ENCODE measurements around the gene CYGB.

Gene CYGB

GRCh38 chr17:76557368-76558197, 20.1 kb upstream of the CYGB start:
- Histone ChIP-seq H3K9ac (ENCODE audit: low read depth, low read length) (peak overlapping the region; percentile 99), H3K4me1 (ENCODE audit: control insufficient read depth, insufficient read depth, low read length) (peaks cover 8% of the 10 kb centered on the region), H3K27me3 (ENCODE audit: control insufficient read depth, insufficient read depth, low read length) (no peaks in the 10 kb centered on the region), H3K4me3 (ENCODE audit: low read depth, low read length) (peak overlapping the region; percentile 87), H3K9me3 (ENCODE audit: control insufficient read depth, insufficient read depth, low read length) (no peaks in the 10 kb centered on the region), H3K36me3 (ENCODE audit: control insufficient read depth, insufficient read depth, low read length) (peaks cover 19% of the 10 kb centered on the region)

- Histone ChIP-seq H3K4me1 (ENCODE audit: control insufficient read depth, insufficient read depth, low read length) (peaks cover 8% of the 10 kb centered on the region), H3K27me3 (ENCODE audit: control insufficient read depth, insufficient read depth, low read length) (no peaks in the 10 kb centered on the region), H3K9ac (ENCODE audit: low read depth, low read length) (peak overlapping the region; percentile 78), H3K36me3 (ENCODE audit: control insufficient read depth, insufficient read depth, low read length) (peaks cover 15% of the 10 kb centered on the region), H3K9me3 (ENCODE audit: control insufficient read depth, insufficient read depth, low read length) (no peaks in the 10 kb centered on the region), H3K4me3 (ENCODE audit: low read depth, low read length) (peak overlapping the region; percentile 85)
Measured at GRCh38 chr17:76556765-76557367, 19.4 kb upstream of the CYGB start.

- Histone ChIP-seq H3K4me3 (ENCODE audit: low read depth, low read length) (no peak overlapping the region), H3K27me3 (ENCODE audit: control insufficient read depth, insufficient read depth, low read length) (no peaks in the 10 kb centered on the region), H3K9me3 (ENCODE audit: control insufficient read depth, insufficient read depth, low read length) (no peaks in the 10 kb centered on the region), H3K36me3 (ENCODE audit: control insufficient read depth, insufficient read depth, low read length) (no peaks in the 10 kb centered on the region), H3K4me1 (ENCODE audit: control insufficient read depth, insufficient read depth, low read length) (peaks cover 2% of the 10 kb centered on the region), H3K9ac (ENCODE audit: low read depth, low read length) (no peak overlapping the region)
Measured at GRCh38 chr17:76554131-76554530, 16.6 kb upstream of the CYGB start.

GRCh38 chr17:76553178-76553908, 15.8 kb upstream of the CYGB start:
- no peaks in the 10 kb centered on the region for H3K36me3 ChIP-seq (ENCODE audit: control insufficient read depth, insufficient read depth, low read length)
- H3K9ac ChIP-seq (ENCODE audit: low read depth, low read length), result no peak overlapping the region
- H3K4me1 ChIP-seq (ENCODE audit: control insufficient read depth, insufficient read depth, low read length), result peaks cover 2% of the 10 kb centered on the region
- H3K9me3 ChIP-seq (ENCODE audit: control insufficient read depth, insufficient read depth, low read length), result no peaks in the 10 kb centered on the region
- H3K27me3 ChIP-seq (ENCODE audit: control insufficient read depth, insufficient read depth, low read length), result no peaks in the 10 kb centered on the region
- H3K4me3 ChIP-seq (ENCODE audit: low read depth, low read length), result no peak overlapping the region

GRCh38 chr17:76551685-76552084, 14.2 kb upstream of the CYGB start:
- H3K36me3 ChIP-seq (ENCODE audit: control insufficient read depth, insufficient read depth, low read length), result no peaks in the 10 kb centered on the region
- H3K4me1 ChIP-seq (ENCODE audit: control insufficient read depth, insufficient read depth, low read length), result peaks cover 2% of the 10 kb centered on the region
- no peak overlapping the region for H3K9ac ChIP-seq (ENCODE audit: low read depth, low read length)

GRCh38 chr17:76550712-76551615, 13.5 kb upstream of the CYGB start:
- Histone ChIP-seq H3K4me1 (ENCODE audit: control insufficient read depth, insufficient read depth, low read length) (peaks cover 2% of the 10 kb centered on the region), H3K9ac (ENCODE audit: low read depth, low read length) (no peak overlapping the region), H3K9me3 (ENCODE audit: control insufficient read depth, insufficient read depth, low read length) (no peaks in the 10 kb centered on the region), H3K27me3 (ENCODE audit: control insufficient read depth, insufficient read depth, low read length) (no peaks in the 10 kb centered on the region), H3K4me3 (ENCODE audit: low read depth, low read length) (no peak overlapping the region), H3K36me3 (ENCODE audit: control insufficient read depth, insufficient read depth, low read length) (no peaks in the 10 kb centered on the region)

More at GRCh38 chr17:76551685-76552084, 14.2 kb upstream of the CYGB start:
- H3K4me3 ChIP-seq (ENCODE audit: low read depth, low read length), result no peak overlapping the region
- H3K27me3 ChIP-seq (ENCODE audit: control insufficient read depth, insufficient read depth, low read length), result no peaks in the 10 kb centered on the region
- no peaks in the 10 kb centered on the region for H3K9me3 ChIP-seq (ENCODE audit: control insufficient read depth, insufficient read depth, low read length)

GRCh38 chr17:76549539-76549938, 12.0 kb upstream of the CYGB start:
- H3K36me3 ChIP-seq (ENCODE audit: control insufficient read depth, insufficient read depth, low read length), result no peaks in the 10 kb centered on the region
- H3K9ac ChIP-seq (ENCODE audit: low read depth, low read length), result no peak overlapping the region
- no peaks in the 10 kb centered on the region for H3K27me3 ChIP-seq (ENCODE audit: control insufficient read depth, insufficient read depth, low read length)
- H3K9me3 ChIP-seq (ENCODE audit: control insufficient read depth, insufficient read depth, low read length), result no peaks in the 10 kb centered on the region
- H3K4me3 ChIP-seq (ENCODE audit: low read depth, low read length), result no peak overlapping the region
- H3K4me1 ChIP-seq (ENCODE audit: control insufficient read depth, insufficient read depth, low read length), result peaks cover 2% of the 10 kb centered on the region

GRCh38 chr17:76549215-76549518, 11.7 kb upstream of the CYGB start:
- Histone ChIP-seq H3K9me3 (ENCODE audit: control insufficient read depth, insufficient read depth, low read length) (no peaks in the 10 kb centered on the region), H3K4me1 (ENCODE audit: control insufficient read depth, insufficient read depth, low read length) (peaks cover 2% of the 10 kb centered on the region), H3K4me3 (ENCODE audit: low read depth, low read length) (no peak overlapping the region), H3K9ac (ENCODE audit: low read depth, low read length) (no peak overlapping the region), H3K27me3 (ENCODE audit: control insufficient read depth, insufficient read depth, low read length) (no peaks in the 10 kb centered on the region), H3K36me3 (ENCODE audit: control insufficient read depth, insufficient read depth, low read length) (no peaks in the 10 kb centered on the region)

GRCh38 chr17:76548378-76549214, 11.1 kb upstream of the CYGB start:
- H3K4me1 ChIP-seq (ENCODE audit: control insufficient read depth, insufficient read depth, low read length), result peaks cover 3% of the 10 kb centered on the region
- no peak overlapping the region for H3K9ac ChIP-seq (ENCODE audit: low read depth, low read length)

GRCh38 chr17:76547642-76548202, 10.2 kb upstream of the CYGB start:
- H3K4me1 ChIP-seq (ENCODE audit: control insufficient read depth, insufficient read depth, low read length), result peaks cover 4% of the 10 kb centered on the region
- H3K36me3 ChIP-seq (ENCODE audit: control insufficient read depth, insufficient read depth, low read length), result no peaks in the 10 kb centered on the region
- H3K9me3 ChIP-seq (ENCODE audit: control insufficient read depth, insufficient read depth, low read length), result no peaks in the 10 kb centered on the region
- no peak overlapping the region for H3K4me3 ChIP-seq (ENCODE audit: low read depth, low read length)
- no peak overlapping the region for H3K9ac ChIP-seq (ENCODE audit: low read depth, low read length)
- peaks cover under 1% of the 10 kb centered on the region for H3K27me3 ChIP-seq (ENCODE audit: control insufficient read depth, insufficient read depth, low read length)

More at GRCh38 chr17:76548378-76549214, 11.1 kb upstream of the CYGB start:
- H3K4me3 ChIP-seq (ENCODE audit: low read depth, low read length), result no peak overlapping the region
- no peaks in the 10 kb centered on the region for H3K27me3 ChIP-seq (ENCODE audit: control insufficient read depth, insufficient read depth, low read length)
- no peaks in the 10 kb centered on the region for H3K36me3 ChIP-seq (ENCODE audit: control insufficient read depth, insufficient read depth, low read length)
- no peaks in the 10 kb centered on the region for H3K9me3 ChIP-seq (ENCODE audit: control insufficient read depth, insufficient read depth, low read length)

Measured in iPS-15b (cell line).